GM18870 (cell line): ENCODE results near the gene CLEC16A.

Experiments
- ATAC-seq: cut with Tn5 transposase; IDR thresholded peaks from one replicate; pipeline ENCODE4 v1.9.1; 2021; ENCODE audit warnings: moderate library complexity; ENCODE audit not compliant: unreplicated experiment

The CLEC16A gene

GRCh38 chr16:11076259-11077018, 132.1 kb downstream of the CLEC16A start:
- peak; percentile 49 for ATAC-seq

- ATAC-seq, result no peak
Measured at GRCh38 chr16:11078812-11079459, 134.6 kb downstream of the CLEC16A start.

GRCh38 chr16:11079652-11080187, 135.4 kb downstream of the CLEC16A start:
- ATAC-seq, result no peak

- no peak for ATAC-seq
Measured at GRCh38 chr16:11080327-11080967, 136.1 kb downstream of the CLEC16A start.

GRCh38 chr16:11080999-11081630, 136.8 kb downstream of the CLEC16A start:
- ATAC-seq, result no peak

- ATAC-seq, result no peak
Measured at GRCh38 chr16:11082108-11082859, 137.9 kb downstream of the CLEC16A start.

GRCh38 chr16:11082860-11083388, 138.6 kb downstream of the CLEC16A start:
- ATAC-seq, result no peak

GRCh38 chr16:11084484-11084875, 140.1 kb downstream of the CLEC16A start:
- no peak for ATAC-seq

- no peak for ATAC-seq
Measured at GRCh38 chr16:11084876-11085485, 140.6 kb downstream of the CLEC16A start.

GRCh38 chr16:11085916-11086315, 141.6 kb downstream of the CLEC16A start:
- no peak for ATAC-seq

GRCh38 chr16:11087691-11088073, 143.3 kb downstream of the CLEC16A start:
- no peak for ATAC-seq

- ATAC-seq, result no peak
Measured at GRCh38 chr16:11088074-11088730, 143.8 kb downstream of the CLEC16A start.

- no peak for ATAC-seq
Measured at GRCh38 chr16:11088831-11089230, 144.5 kb downstream of the CLEC16A start.

- no peak for ATAC-seq
Measured at GRCh38 chr16:11089504-11090124, 145.2 kb downstream of the CLEC16A start.

GRCh38 chr16:11090232-11090631, 145.9 kb downstream of the CLEC16A start:
- ATAC-seq, result no peak

- ATAC-seq, result no peak
Measured at GRCh38 chr16:11091021-11091785, 146.8 kb downstream of the CLEC16A start.

- ATAC-seq, result no peak
Measured at GRCh38 chr16:11092788-11093571, 148.6 kb downstream of the CLEC16A start.
